Endothelial cell of umbilical vein (primary cell): ENCODE data around the gene ZSCAN20. TPM values are rescaled to one million over a fixed set of nuclear protein-coding genes. Genes with fewer than 3 reads are reported as not detected.

Source experiments
- BruUV-seq: library from RNA; stranded (reverse); fragments of 400-500 nt; replicated peaks from 2 replicates; lab custom pipeline; 2021; lab: Mats Ljungman, UMichigan
- CTCF ChIA-PET: fragments of 300-600, 350-600 bp; sonication (Branson Sonifier 250); formaldehyde crosslinking; loops from one replicate; lab custom pipeline; 2021; ENCODE audit warnings: antibody characterized with exemption, inconsistent platforms; lab: Charles Lee
- POLR2A ChIA-PET: fragments of 300-600, 350-600 bp; sonication (Branson Sonifier 250); formaldehyde crosslinking; loops from one replicate; lab custom pipeline; 2021; ENCODE audit warnings: antibody characterized with exemption, inconsistent platforms; lab: Charles Lee
- DNase-seq: peaks from one replicate; pipeline ENCODE4 v3.0.0-alpha.2; 2011; ENCODE audit warnings: low read depth, low spot score
- FAIRE-seq: peaks from 2 replicates; lab custom pipeline; 2011; peaks lifted over from hg19 to GRCh38; lab: Jason Lieb, UNC
- H2AFZ ChIP-seq: 2 replicates; pipeline ENCODE4 v1.6.0; 2012; ENCODE audit warnings: low read depth, low read length, control low read depth, inconsistent platforms
- H3K27ac ChIP-seq: 2 replicates; pipeline ENCODE4 v1.5.1; 2011; ENCODE audit warnings: low read depth, mild to moderate bottlenecking, control low read depth, low read length, moderate library complexity; ENCODE audit not compliant: insufficient read depth
- H3K27me3 ChIP-seq, 2 experiments: 2 replicates each; pipeline versions ENCODE4 v1.6.0 to v1.6.1; 2011; ENCODE audit warnings: low read length in 2 of 2, mixed read lengths in 1 of 2; ENCODE audit not compliant: control insufficient read depth in 2 of 2, insufficient read depth in 2 of 2
- H3K36me3 ChIP-seq, 2 experiments: 2 replicates in 1 of 2; 3 replicates in 1 of 2; pipeline ENCODE4 v1.5.1; 2011; ENCODE audit warnings: low read length in 2 of 2, mild to moderate bottlenecking in 1 of 2, moderate library complexity in 1 of 2; ENCODE audit not compliant: control insufficient read depth in 2 of 2, insufficient read depth in 2 of 2; ENCODE audit errors: extremely low read depth in 1 of 2
- H3K4me1 ChIP-seq: 3 replicates; pipeline ENCODE4 v1.5.1; 2011; ENCODE audit warnings: mild to moderate bottlenecking, low read length; ENCODE audit not compliant: control insufficient read depth, insufficient read depth; ENCODE audit errors: extremely low read depth
- H3K4me2 ChIP-seq: 2 replicates; pipeline ENCODE4 v1.6.1; 2011; ENCODE audit warnings: low read length, control low read depth, mixed read lengths; ENCODE audit not compliant: insufficient read depth
- H3K4me3 ChIP-seq, 3 experiments: fragments of 200-600 bp in 1 of 3; sonication (generic), shearing (Covaris generic) in 1 of 3; replicated peaks in 1 of 3; 2 replicates each; pipeline ENCODE4 v1.5.1; 2011 to 2016; ENCODE audit warnings: control low read depth in 3 of 3, low read length in 3 of 3, mild to moderate bottlenecking in 2 of 3, inconsistent platforms in 1 of 3, low read depth in 1 of 3, moderate library complexity in 1 of 3; ENCODE audit not compliant: insufficient read depth in 1 of 3
- H3K79me2 ChIP-seq: 2 replicates; pipeline ENCODE4 v1.6.0; 2012; ENCODE audit warnings: low read length, inconsistent platforms; ENCODE audit not compliant: control insufficient read depth, insufficient read depth
- H3K9ac ChIP-seq: replicated peaks from 2 replicates; pipeline ENCODE3; 2011; ENCODE audit warnings: low read length, control low read depth; ENCODE audit not compliant: insufficient read depth; ENCODE audit errors: extremely low read depth
- H3K9me1 ChIP-seq: replicated peaks from 3 replicates; pipeline ENCODE4 v1.6.0; 2011; ENCODE audit warnings: mild to moderate bottlenecking, low read length; ENCODE audit not compliant: control insufficient read depth, insufficient read depth; ENCODE audit errors: extremely low read depth
- H3K9me3 ChIP-seq: replicated peaks from 2 replicates; pipeline ENCODE4 v1.5.1; 2012; ENCODE audit warnings: low read length, inconsistent platforms; ENCODE audit not compliant: control insufficient read depth, insufficient read depth
- H4K20me1 ChIP-seq: replicated peaks from 2 replicates; pipeline ENCODE3; 2011; ENCODE audit warnings: mild to moderate bottlenecking, low read length; ENCODE audit not compliant: control insufficient read depth, insufficient read depth; ENCODE audit errors: extremely low read depth
- CTCF ChIP-seq, 2 donors: IDR thresholded peaks; 1 replicate in 1 of 2; 2 replicates in 1 of 2; pipeline ENCODE4 v1.5.1; 2011; ENCODE audit warnings: low read length in 2 of 2, mild to moderate bottlenecking in 2 of 2, moderate library complexity in 2 of 2, control low read depth in 1 of 2, inconsistent platforms in 1 of 2, low read depth in 1 of 2; ENCODE audit not compliant: insufficient read depth in 1 of 2; ENCODE audit errors: extremely low read depth in 1 of 2
- EZH2 ChIP-seq: IDR thresholded peaks from 2 replicates; pipeline ENCODE4 v1.6.1; 2012; ENCODE audit warnings: borderline replicate concordance, low read depth, mild to moderate bottlenecking, moderate library complexity, low read length, inconsistent platforms; ENCODE audit not compliant: severe bottlenecking
- FOS ChIP-seq: IDR thresholded peaks from 2 replicates; pipeline ENCODE4 v1.6.1; 2011; ENCODE audit warnings: mild to moderate bottlenecking, low read length, moderate library complexity, borderline replicate concordance; ENCODE audit not compliant: insufficient read depth
- GATA2 ChIP-seq: IDR thresholded peaks from 2 replicates; pipeline ENCODE4 v1.7.0; 2011; ENCODE audit warnings: low read depth, mild to moderate bottlenecking, moderate library complexity, mixed read lengths, low read length; ENCODE audit not compliant: insufficient read length, insufficient read depth
- JUN ChIP-seq: IDR thresholded peaks from 2 replicates; pipeline ENCODE4 v1.6.1; 2011; ENCODE audit warnings: borderline replicate concordance, low read depth; ENCODE audit not compliant: insufficient read length, insufficient read depth
- MAX ChIP-seq: IDR thresholded peaks from 2 replicates; pipeline ENCODE4 v1.6.1; 2011; ENCODE audit not compliant: insufficient read depth, insufficient read length
- MYC ChIP-seq: IDR thresholded peaks from one replicate; pipeline ENCODE4 v1.6.1; 2011; ENCODE audit warnings: mild to moderate bottlenecking, low read depth, low read length
- dilution Hi-C: fragments of 300-500 bp; cut with MboI; formaldehyde crosslinking; loops from one replicate; pipeline ENCODE4 v1.15.0; 2019; ENCODE audit warnings: low sequenced_read_pairs; ENCODE audit not compliant: extremely low pct_ligation_motif_present
- intact Hi-C: fragments of 100-400 bp; cut with micrococcal nuclease; formaldehyde crosslinking; loops from one replicate; pipeline ENCODE4 v1.10.0; 2022
- polyA plus RNA-seq, 4 experiments: library from polyadenylated mRNA; depleted of rRNA in 3 of 4; stranded (reverse) in 3 of 4; unstranded in 1 of 4; fragments of >200 nt; gene quantifications; 2 replicates each; pipeline versions ENCODE4 v1.2.1 to v1.2.3, GENCODE V29; 2011 to 2012; ENCODE audit warnings: missing spikeins in 1 of 4
- total RNA-seq: library from RNA; stranded (reverse); gene quantifications from 2 replicates; pipeline ENCODE4 v1.2.3, GENCODE V29; 2021

The ZSCAN20 gene
- total and polyA plus RNA-seq, 2 donors (not counting 3 experiments of a cell fraction or from before 2014, with no cell fraction given), result 1.2 to 5.8 TPM

DNA sequence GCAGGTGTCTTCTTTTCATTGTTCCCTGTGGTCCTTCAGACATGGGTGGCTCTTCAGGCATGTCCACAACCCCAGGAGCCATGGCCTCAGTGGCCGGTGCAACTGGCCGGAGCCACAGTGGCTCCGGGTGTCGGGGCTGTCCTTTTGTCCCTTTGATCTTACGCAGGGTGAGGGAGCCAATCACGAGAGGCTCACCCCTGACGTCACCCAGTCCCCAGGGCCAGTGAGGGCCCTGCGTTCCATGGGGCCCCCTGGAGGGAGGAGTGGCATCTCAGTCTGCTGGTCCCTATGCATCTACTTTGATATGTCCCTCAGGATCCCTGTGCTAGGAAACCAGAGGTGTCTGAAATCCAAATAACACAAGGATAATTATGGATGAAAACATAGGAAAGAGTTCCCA, 29.3 kb downstream of the ZSCAN20 start:
- Histone ChIP-seq H3K79me2 (no peaks in the 10 kb centered on the region), H3K9me1 (no peaks in the 10 kb centered on the region), H3K4me1 (no peaks in the 10 kb centered on the region), H3K9ac (no peak overlapping the region), H3K4me2 (no peak overlapping the region), H3K36me3 (no peaks in the 10 kb centered on the region), H3K4me3 (no peak overlapping the region), H4K20me1 (no peaks in the 10 kb centered on the region), H3K27ac (no peak overlapping the region), H3K9me3 (no peaks in the 10 kb centered on the region), H2AFZ (no peak overlapping the region), H3K27me3 (no peaks in the 10 kb centered on the region)
- no peak for FAIRE-seq
- TF ChIP-seq EZH2, result no peak
- TF ChIP-seq MYC, result no peak
- no peak for TF ChIP-seq CTCF (IDR thresholded peaks at IDR 0.05; ENCODE audit: extremely low read depth in 1 of 2, insufficient read depth in 1 of 2, low read depth in 1 of 2, low read length in 2 of 2)
- ChIA-PET POLR2A (no interaction called here), CTCF (no interaction called here)
- intact Hi-C loops (no loop called here), dilution Hi-C loops (no loop called here)
- DNase-seq, result no peak
- BruUV-seq, result no TSS peak

DNA sequence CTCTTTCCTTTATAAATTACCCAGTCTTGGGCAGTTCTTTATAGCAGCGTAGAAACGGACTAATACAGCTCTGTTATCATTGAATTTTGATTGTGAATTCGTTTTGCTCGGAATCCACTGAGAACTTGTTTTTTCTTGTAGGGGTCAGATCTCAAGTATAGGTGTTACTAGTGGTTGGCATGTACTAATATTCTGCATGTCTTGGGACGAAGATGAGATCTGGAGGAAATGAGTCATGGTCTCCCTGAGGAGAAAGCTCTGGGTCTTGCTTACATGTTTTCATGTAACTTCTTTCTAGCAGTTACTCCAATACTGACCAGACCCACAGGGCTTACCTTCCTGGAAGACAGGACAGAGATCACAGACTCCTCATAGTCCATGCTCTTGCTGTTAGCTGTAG, 30.3 kb downstream of the ZSCAN20 start:
- H3K79me2 ChIP-seq, result no peaks in the 10 kb centered on the region
- no peak overlapping the region for H3K4me2 ChIP-seq
- dilution Hi-C loops, result no loop called here
- no peak overlapping the region for H3K9ac ChIP-seq
- no peak overlapping the region for H3K27ac ChIP-seq
- H3K9me1 ChIP-seq, result no peaks in the 10 kb centered on the region
- H3K36me3 ChIP-seq, result no peaks in the 10 kb centered on the region
- TF ChIP-seq MYC, result no peak
- no peak for TF ChIP-seq JUN
- TF ChIP-seq GATA2, result no peak
- no peak for TF ChIP-seq MAX
- TF ChIP-seq FOS, result no peak
- H3K4me3 ChIP-seq, result no peak overlapping the region
- FAIRE-seq, result no peak
- intact Hi-C loops, result no loop called here
- H4K20me1 ChIP-seq, result no peaks in the 10 kb centered on the region
- POLR2A ChIA-PET, result no interaction called here
- H3K27me3 ChIP-seq, result no peaks in the 10 kb centered on the region
- no TSS peak for BruUV-seq
- no peak for DNase-seq
- CTCF ChIA-PET, result no interaction called here
- no peaks in the 10 kb centered on the region for H3K4me1 ChIP-seq
- no peaks in the 10 kb centered on the region for H3K9me3 ChIP-seq
- no peak overlapping the region for H2AFZ ChIP-seq
